SK-N-SH (cell line): ENCODE data around the gene CDH4. TPM values are rescaled to one million over a fixed set of nuclear protein-coding genes. Genes with fewer than 3 reads are reported as not detected.

Experiments
- CTCF ChIA-PET: fragments of 300-600, 350-600 bp; formaldehyde crosslinking; extraction: SDS; loops from one replicate; lab custom pipeline; 2021; lab: Yijun Ruan, JAX
- POLR2A ChIA-PET: fragments of 350-600 bp; sonication (Branson Sonifier 250); formaldehyde crosslinking; extraction: SDS; loops from one replicate; lab custom pipeline; 2020; ENCODE audit warnings: antibody characterized with exemption, inconsistent platforms; lab: Yijun Ruan, JAX
- DNase-seq: peaks from one replicate; pipeline ENCODE4 v3.0.0; 2012
- H2AFZ ChIP-seq: fragments of 200-600 bp; sonication (generic); 2 replicates; pipeline ENCODE4 v1.8.1; 2016; ENCODE audit warnings: antibody characterized with exemption, mild to moderate bottlenecking, low read depth
- H3F3A ChIP-seq: fragments of 200-600 bp; sonication (generic); replicated peaks from 2 replicates; pipeline ENCODE3; 2016; ENCODE audit warnings: antibody characterized with exemption, mild to moderate bottlenecking; ENCODE audit not compliant: insufficient read depth
- H3K27ac ChIP-seq, 2 experiments: fragments of 200-500 bp in 1 of 2; fragments of 200-600 bp in 1 of 2; sonication (Bioruptor generic) in 1 of 2; sonication (generic), shearing (Covaris generic) in 1 of 2; 2 replicates each; pipeline versions ENCODE4 v1.5.1 to v1.6.1; 2014 to 2016; ENCODE audit warnings: low read depth in 2 of 2, inconsistent platforms in 1 of 2, low read length in 1 of 2, mild to moderate bottlenecking in 1 of 2, mixed read lengths in 1 of 2
- H3K27me3 ChIP-seq: fragments of 200-600 bp; sonication (generic), shearing (Covaris generic); 2 replicates; pipeline ENCODE4 v1.6.1; 2016; ENCODE audit warnings: mixed run types; ENCODE audit not compliant: insufficient read depth
- H3K36me3 ChIP-seq, 2 experiments: fragments of 200-500 bp in 1 of 2; fragments of 200-600 bp in 1 of 2; sonication (Bioruptor generic) in 1 of 2; sonication (generic) in 1 of 2; replicated peaks in 1 of 2; 2 replicates each; pipeline versions ENCODE3 to v1.5.1; 2014 to 2016; ENCODE audit warnings: low read length in 1 of 2, mild to moderate bottlenecking in 1 of 2; ENCODE audit not compliant: insufficient read depth in 2 of 2, control insufficient read depth in 1 of 2
- H3K4me1 ChIP-seq, 2 experiments: fragments of 200-500 bp in 1 of 2; fragments of 200-600 bp in 1 of 2; sonication (Bioruptor generic) in 1 of 2; sonication (generic), shearing (Covaris generic) in 1 of 2; 2 replicates each; pipeline versions ENCODE4 v1.5.1 to v1.6.1; 2014 to 2016; ENCODE audit warnings: low read depth in 1 of 2, low read length in 1 of 2, mixed run types in 1 of 2; ENCODE audit not compliant: insufficient read depth in 2 of 2, control insufficient read depth in 1 of 2
- H3K4me2 ChIP-seq: fragments of 200-600 bp; sonication (generic), shearing (Covaris generic); 2 replicates; pipeline ENCODE4 v1.6.1; 2017; ENCODE audit warnings: mixed run types
- H3K4me3 ChIP-seq, 2 experiments: fragments of 200-500 bp in 1 of 2; fragments of 200-600 bp in 1 of 2; sonication (Bioruptor generic) in 1 of 2; sonication (generic), shearing (Covaris generic) in 1 of 2; 2 replicates each; pipeline versions ENCODE4 v1.5.1 to v1.8.1; 2014 to 2016; ENCODE audit warnings: low read depth in 2 of 2, inconsistent platforms in 1 of 2, low read length in 1 of 2, mild to moderate bottlenecking in 1 of 2, mixed read lengths in 1 of 2, moderate library complexity in 1 of 2
- H3K79me2 ChIP-seq: fragments of 200-600 bp; sonication (generic); 2 replicates; pipeline ENCODE4 v1.8.1; 2017; ENCODE audit warnings: mild to moderate bottlenecking; ENCODE audit not compliant: insufficient read depth
- H3K9ac ChIP-seq: fragments of 200-600 bp; sonication (generic); 2 replicates; pipeline ENCODE4 v1.6.1; 2017; ENCODE audit warnings: mixed run types
- H3K9me2 ChIP-seq: fragments of 200-600 bp; sonication (generic); 2 replicates; pipeline ENCODE4 v1.6.1; 2017; ENCODE audit warnings: mixed run types
- H3K9me3 ChIP-seq: fragments of 200-600 bp; sonication (generic); 2 replicates; pipeline ENCODE4 v1.6.1; 2017; ENCODE audit warnings: mixed run types, mild to moderate bottlenecking, moderate library complexity
- H4K20me1 ChIP-seq: fragments of 200-600 bp; sonication (generic); 2 replicates; pipeline ENCODE4 v1.6.1; 2017; ENCODE audit warnings: mild to moderate bottlenecking, mixed run types; ENCODE audit not compliant: insufficient read depth
- ELF1 ChIP-seq: IDR thresholded peaks from 2 replicates; pipeline ENCODE4 v1.4.0; 2012
- EP300 ChIP-seq, 2 experiments: IDR thresholded peaks; 2 replicates each; pipeline versions ENCODE4 v1.4.0 to v1.6.1; 2012; ENCODE audit warnings: borderline replicate concordance in 1 of 2, low read depth in 1 of 2, low read length in 1 of 2
- EZH2phosphoT487 ChIP-seq: fragments of 200-600 bp; sonication (generic); IDR thresholded peaks from 2 replicates; pipeline ENCODE4 v1.6.1; 2017; ENCODE audit warnings: low read depth, mixed run types, mild to moderate bottlenecking, antibody characterized with exemption, moderate library complexity, borderline replicate concordance
- FOSL2 ChIP-seq: IDR thresholded peaks from 2 replicates; pipeline ENCODE4 v1.4.0; 2012; ENCODE audit warnings: low read depth, mild to moderate bottlenecking, moderate library complexity, borderline replicate concordance
- FOXJ3 ChIP-seq: sonication (generic); formaldehyde crosslinking; IDR thresholded peaks from 2 replicates; pipeline ENCODE4 v1.5.1; 2020; ENCODE audit warnings: mild to moderate bottlenecking, missing genetic modification reagents
- GATA2 ChIP-seq: sonication (generic); formaldehyde crosslinking; IDR thresholded peaks from 2 replicates; pipeline ENCODE4 v1.5.0; 2020; ENCODE audit warnings: mild to moderate bottlenecking, missing genetic modification reagents
- JUND ChIP-seq: IDR thresholded peaks from 2 replicates; pipeline ENCODE4 v1.4.0; 2012
- MXI1 ChIP-seq: IDR thresholded peaks from 2 replicates; pipeline ENCODE4 v1.6.1; 2012; ENCODE audit warnings: mild to moderate bottlenecking, low read depth, low read length, improper control_type of control experiment
- RAD21 ChIP-seq: IDR thresholded peaks from 2 replicates; pipeline ENCODE4 v1.6.1; 2012; ENCODE audit warnings: mild to moderate bottlenecking, low read length
- RXRA ChIP-seq: IDR thresholded peaks from 2 replicates; pipeline ENCODE4 v1.4.0; 2012; ENCODE audit warnings: low read depth, mild to moderate bottlenecking, borderline replicate concordance
- SMC3 ChIP-seq: IDR thresholded peaks from 2 replicates; pipeline ENCODE4 v1.6.1; 2012; ENCODE audit warnings: low read depth, low read length, improper control_type of control experiment
- YY1 ChIP-seq: IDR thresholded peaks from 2 replicates; pipeline ENCODE4 v1.4.0; 2012; ENCODE audit warnings: low read depth, mild to moderate bottlenecking
- WGBS: methylation state at CpG from one replicate; pipeline ENCODE4 v1.1.6; 2017; ENCODE audit warnings: low lambda C conversion rate; 5-methylcytosine and 5-hydroxymethylcytosine counted together
- polyA plus RNA-seq, 3 experiments: library from polyadenylated mRNA; depleted of rRNA; stranded (reverse); fragments of >200 nt; gene quantifications; 2 replicates each; pipeline ENCODE4 v1.2.3, GENCODE V29; 2012
- TF ChIP-seq, protein P1 (sequence below): fragments of 150-350 bp; IDR thresholded peaks from 2 replicates; pipeline ENCODE4 v1.6.1; 2016; ENCODE audit warnings: mild to moderate bottlenecking, low read depth, low read length
- TF ChIP-seq, protein P2 (sequence below): IDR thresholded peaks from 2 replicates; pipeline ENCODE4 v1.6.1; 2012; ENCODE audit warnings: mild to moderate bottlenecking, low read depth, low read length, moderate library complexity
- TF ChIP-seq, protein P3 (sequence below): IDR thresholded peaks from 2 replicates; pipeline ENCODE4 v1.4.0; 2012; ENCODE audit warnings: low read depth, borderline replicate concordance
- TF ChIP-seq, protein P4 (sequence below): IDR thresholded peaks from 2 replicates; pipeline ENCODE4 v1.4.0; 2012; ENCODE audit warnings: low read depth

Gene CDH4
- polyA plus RNA-seq, 1 of the 3 experiments (the other 2 are of a cell fraction), result not detected

DNA sequence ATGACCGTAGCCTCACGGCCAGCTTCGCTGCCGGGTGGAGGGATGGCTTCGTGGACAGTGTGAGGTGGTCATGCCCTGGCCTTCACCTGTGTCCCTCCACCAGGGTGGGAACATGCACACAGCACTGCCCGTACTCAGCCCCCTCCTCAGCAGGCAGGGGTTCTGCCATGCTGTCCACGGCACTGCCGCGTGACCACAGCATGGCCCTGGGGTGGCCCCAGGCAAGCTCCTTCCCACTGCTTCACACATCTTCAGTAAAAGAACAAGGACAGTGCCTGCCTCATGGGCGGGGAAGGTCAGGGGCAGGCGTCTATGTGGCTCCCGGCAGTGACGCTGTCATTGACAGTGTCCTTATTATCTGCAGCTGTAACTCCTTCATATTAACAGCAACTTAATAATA lies 607.7 kb downstream of the CDH4 start:
- WGBS, result 74% methylated on average over 12 of the region's 13 CpGs
- H3K27ac ChIP-seq, result no peak overlapping the region
- TF ChIP-seq, protein P1, sequence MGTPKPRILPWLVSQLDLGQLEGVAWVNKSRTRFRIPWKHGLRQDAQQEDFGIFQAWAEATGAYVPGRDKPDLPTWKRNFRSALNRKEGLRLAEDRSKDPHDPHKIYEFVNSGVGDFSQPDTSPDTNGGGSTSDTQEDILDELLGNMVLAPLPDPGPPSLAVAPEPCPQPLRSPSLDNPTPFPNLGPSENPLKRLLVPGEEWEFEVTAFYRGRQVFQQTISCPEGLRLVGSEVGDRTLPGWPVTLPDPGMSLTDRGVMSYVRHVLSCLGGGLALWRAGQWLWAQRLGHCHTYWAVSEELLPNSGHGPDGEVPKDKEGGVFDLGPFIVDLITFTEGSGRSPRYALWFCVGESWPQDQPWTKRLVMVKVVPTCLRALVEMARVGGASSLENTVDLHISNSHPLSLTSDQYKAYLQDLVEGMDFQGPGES, result no peak
- no peak overlapping the region for H3K4me2 ChIP-seq
- H3K4me3 ChIP-seq, result no peak overlapping the region
- H3K79me2 ChIP-seq, result no peaks in the 10 kb centered on the region
- ChIA-PET POLR2A (no interaction called here), CTCF (no interaction called here)
- H3K36me3 ChIP-seq, result no peaks in the 10 kb centered on the region
- no peak overlapping the region for H3K9ac ChIP-seq
- no peak for DNase-seq
- no peak overlapping the region for H2AFZ ChIP-seq
- H3K4me1 ChIP-seq, result no peaks in the 10 kb centered on the region
- no peaks in the 10 kb centered on the region for H3K9me2 ChIP-seq
- no peaks in the 10 kb centered on the region for H4K20me1 ChIP-seq
- no peaks in the 10 kb centered on the region for H3F3A ChIP-seq
- no peaks in the 10 kb centered on the region for H3K9me3 ChIP-seq
- H3K27me3 ChIP-seq, result no peaks in the 10 kb centered on the region

DNA sequence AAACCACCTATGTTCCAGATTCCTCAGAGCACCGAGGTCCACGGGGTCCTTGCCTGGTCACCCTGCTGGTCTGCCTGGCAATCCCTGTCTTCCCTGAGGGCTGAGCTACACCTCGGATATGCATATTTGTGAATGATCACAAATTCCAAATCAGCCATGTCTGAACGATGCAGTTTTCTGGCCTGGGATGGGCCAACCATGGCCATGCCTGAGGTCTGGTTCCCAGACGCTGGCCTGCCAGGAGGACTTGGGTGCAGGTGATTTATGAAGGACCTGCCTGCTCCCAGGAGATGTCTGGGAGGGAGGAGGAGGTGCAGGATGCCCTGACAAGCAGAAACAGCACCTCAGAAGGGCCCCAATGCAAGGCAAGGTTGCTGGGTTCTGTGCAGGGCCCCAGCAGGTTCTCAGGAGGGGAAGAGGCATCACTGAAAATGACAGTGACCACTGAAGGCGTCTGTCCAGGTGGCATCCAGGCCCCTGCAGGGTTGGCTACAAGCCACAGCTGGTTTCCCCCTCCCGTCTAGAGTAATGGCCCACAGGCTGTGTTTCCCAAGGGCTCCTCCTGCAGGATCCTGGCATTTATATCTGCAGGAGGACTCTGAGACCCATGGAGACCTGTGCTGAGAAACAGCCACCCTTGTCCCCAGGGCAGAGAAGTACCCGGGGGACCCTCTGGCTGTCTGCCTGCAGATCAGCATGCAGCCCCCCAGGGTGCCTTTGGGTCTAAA lies 608.4 kb downstream of the CDH4 start:
- WGBS, result 30% methylated on average over 5 of the region's 8 CpGs
- DNase-seq, result no peak
- Histone ChIP-seq H3K4me2 (no peak overlapping the region), H3K79me2 (no peaks in the 10 kb centered on the region), H4K20me1 (no peaks in the 10 kb centered on the region), H3K4me1 (no peaks in the 10 kb centered on the region), H3K9ac (no peak overlapping the region), H3F3A (no peaks in the 10 kb centered on the region), H3K9me3 (no peaks in the 10 kb centered on the region), H3K36me3 (no peaks in the 10 kb centered on the region), H3K27me3 (no peaks in the 10 kb centered on the region), H3K4me3 (no peak overlapping the region), H2AFZ (no peak overlapping the region), H3K27ac (no peak overlapping the region), H3K9me2 (no peaks in the 10 kb centered on the region)
- TF ChIP-seq SMC3 (no peak), FOSL2 (no peak), RXRA (no peak), ELF1 (no peak), JUND (no peak), YY1 (no peak), RAD21 (no peak), MXI1 (no peak), EZH2phosphoT487 (no peak), GATA2 (CRISPR knock-in tag) (no peak), FOXJ3 (no peak), EP300 (IDR thresholded peaks at IDR 0.05; ENCODE audit: borderline replicate concordance in 1 of 2, low read depth in 1 of 2, low read length in 1 of 2) (no peak)
- TF ChIP-seq, protein P2, sequence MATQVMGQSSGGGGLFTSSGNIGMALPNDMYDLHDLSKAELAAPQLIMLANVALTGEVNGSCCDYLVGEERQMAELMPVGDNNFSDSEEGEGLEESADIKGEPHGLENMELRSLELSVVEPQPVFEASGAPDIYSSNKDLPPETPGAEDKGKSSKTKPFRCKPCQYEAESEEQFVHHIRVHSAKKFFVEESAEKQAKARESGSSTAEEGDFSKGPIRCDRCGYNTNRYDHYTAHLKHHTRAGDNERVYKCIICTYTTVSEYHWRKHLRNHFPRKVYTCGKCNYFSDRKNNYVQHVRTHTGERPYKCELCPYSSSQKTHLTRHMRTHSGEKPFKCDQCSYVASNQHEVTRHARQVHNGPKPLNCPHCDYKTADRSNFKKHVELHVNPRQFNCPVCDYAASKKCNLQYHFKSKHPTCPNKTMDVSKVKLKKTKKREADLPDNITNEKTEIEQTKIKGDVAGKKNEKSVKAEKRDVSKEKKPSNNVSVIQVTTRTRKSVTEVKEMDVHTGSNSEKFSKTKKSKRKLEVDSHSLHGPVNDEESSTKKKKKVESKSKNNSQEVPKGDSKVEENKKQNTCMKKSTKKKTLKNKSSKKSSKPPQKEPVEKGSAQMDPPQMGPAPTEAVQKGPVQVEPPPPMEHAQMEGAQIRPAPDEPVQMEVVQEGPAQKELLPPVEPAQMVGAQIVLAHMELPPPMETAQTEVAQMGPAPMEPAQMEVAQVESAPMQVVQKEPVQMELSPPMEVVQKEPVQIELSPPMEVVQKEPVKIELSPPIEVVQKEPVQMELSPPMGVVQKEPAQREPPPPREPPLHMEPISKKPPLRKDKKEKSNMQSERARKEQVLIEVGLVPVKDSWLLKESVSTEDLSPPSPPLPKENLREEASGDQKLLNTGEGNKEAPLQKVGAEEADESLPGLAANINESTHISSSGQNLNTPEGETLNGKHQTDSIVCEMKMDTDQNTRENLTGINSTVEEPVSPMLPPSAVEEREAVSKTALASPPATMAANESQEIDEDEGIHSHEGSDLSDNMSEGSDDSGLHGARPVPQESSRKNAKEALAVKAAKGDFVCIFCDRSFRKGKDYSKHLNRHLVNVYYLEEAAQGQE, result no peak
- TF ChIP-seq, protein P3, sequence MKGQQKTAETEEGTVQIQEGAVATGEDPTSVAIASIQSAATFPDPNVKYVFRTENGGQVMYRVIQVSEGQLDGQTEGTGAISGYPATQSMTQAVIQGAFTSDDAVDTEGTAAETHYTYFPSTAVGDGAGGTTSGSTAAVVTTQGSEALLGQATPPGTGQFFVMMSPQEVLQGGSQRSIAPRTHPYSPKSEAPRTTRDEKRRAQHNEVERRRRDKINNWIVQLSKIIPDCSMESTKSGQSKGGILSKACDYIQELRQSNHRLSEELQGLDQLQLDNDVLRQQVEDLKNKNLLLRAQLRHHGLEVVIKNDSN, result no peak
- TF ChIP-seq, protein P4, sequence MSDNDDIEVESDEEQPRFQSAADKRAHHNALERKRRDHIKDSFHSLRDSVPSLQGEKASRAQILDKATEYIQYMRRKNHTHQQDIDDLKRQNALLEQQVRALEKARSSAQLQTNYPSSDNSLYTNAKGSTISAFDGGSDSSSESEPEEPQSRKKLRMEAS, result no peak
- CTCF ChIA-PET, result no interaction called here
- POLR2A ChIA-PET, result no interaction called here
